ENCODE results near the gene INSR. TPM values are rescaled to one million over a fixed set of nuclear protein-coding genes. Genes with fewer than 3 reads are reported as not detected.
"Not testable (repeated sequence)": the region's sequence is repeated elsewhere in the genome, so short reads cannot be mapped to it uniquely, and the experiment has no call there.

Gene INSR
- polyA plus RNA-seq, 3 donors = 26.6 to 37.0 (median 31.9) TPM

GRCh38 chr19:7078008-7078407, 216.2 kb downstream of the INSR start:
- no peak for DNase-seq (ENCODE audit: extremely low read depth in 1 of 11, low read depth in 9 of 11, low spot score in 4 of 11)

DNA sequence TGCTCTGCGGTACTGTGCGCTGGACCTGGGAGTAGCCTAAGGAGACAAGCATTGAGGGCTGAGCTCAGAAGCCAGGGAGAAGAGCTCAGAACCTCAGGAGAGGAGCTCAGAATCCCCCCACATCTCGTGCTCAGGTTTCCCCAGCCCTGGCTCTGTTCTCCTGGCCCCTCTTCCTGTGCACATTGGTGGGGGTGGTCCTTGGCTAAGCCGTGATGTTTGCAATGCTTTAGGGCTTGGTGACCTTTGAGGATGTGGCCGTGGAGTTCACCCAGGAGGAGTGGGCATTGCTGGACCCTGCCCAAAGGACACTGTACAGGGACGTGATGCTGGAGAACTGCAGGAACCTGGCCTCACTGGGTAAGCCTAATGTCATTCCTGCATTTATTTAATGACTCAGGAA, 218.1 kb downstream of the INSR start:
- DNase-seq (ENCODE audit: extremely low read depth in 1 of 11, low read depth in 9 of 11, low spot score in 4 of 11) = no peak

DNA sequence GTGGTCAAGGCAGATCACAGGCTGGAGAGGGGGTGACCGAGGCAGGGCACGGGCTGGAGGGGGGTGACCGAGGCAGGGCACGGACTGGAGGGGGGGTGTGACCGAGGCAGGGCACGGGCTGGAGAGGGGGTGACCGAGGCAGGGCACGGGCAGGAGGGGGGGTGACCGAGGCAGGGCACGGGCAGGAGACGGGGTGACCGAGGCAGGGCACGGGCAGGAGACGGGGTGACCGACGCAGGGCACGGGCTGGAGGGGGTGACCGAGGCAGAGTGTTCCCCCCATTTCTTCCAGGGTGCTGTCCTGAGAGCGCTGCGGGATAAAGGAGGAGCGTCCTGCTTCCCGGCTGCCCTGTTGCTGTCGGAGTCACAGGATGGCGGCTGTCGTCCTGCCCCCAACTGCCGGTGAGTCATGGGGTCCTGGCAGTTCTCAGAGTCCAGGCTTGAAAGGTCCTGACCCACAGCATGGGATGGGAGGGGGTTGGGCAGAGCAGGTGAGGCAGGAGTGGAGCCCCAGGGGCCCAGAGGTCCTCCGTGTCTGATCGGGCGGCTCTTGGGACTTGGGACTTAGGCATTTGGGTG, 219.4 kb downstream of the INSR start:
- no peak for DNase-seq (ENCODE audit: extremely low read depth in 1 of 11, low read depth in 9 of 11, low spot score in 4 of 11)

DNA sequence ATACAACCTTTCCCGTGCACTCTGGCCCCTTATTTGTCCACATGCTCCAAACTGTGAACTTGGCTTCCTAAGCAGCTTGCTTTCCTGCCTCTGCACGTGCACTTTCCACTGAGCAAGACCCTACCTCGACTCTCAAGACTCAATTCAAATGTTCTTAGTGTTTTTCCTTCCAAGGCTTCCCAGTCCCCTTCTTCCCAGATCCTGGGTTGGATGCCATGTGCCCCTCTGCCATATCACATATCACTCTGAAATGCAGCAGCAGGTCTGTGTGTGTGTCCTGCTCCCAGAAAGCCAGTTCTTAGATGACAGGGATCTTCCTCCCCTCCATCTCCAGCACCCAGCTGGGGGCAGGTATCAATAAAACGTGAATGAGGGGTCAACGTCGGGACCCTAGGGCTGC, 221.7 kb downstream of the INSR start:
- DNase-seq (ENCODE audit: extremely low read depth in 1 of 11, low read depth in 9 of 11, low spot score in 4 of 11) = no peak

- no peak for DNase-seq (ENCODE audit: extremely low read depth in 1 of 11, low read depth in 9 of 11, low spot score in 4 of 11)
Measured at GRCh38 chr19:7069904-7070226, 224.3 kb downstream of the INSR start.

DNA sequence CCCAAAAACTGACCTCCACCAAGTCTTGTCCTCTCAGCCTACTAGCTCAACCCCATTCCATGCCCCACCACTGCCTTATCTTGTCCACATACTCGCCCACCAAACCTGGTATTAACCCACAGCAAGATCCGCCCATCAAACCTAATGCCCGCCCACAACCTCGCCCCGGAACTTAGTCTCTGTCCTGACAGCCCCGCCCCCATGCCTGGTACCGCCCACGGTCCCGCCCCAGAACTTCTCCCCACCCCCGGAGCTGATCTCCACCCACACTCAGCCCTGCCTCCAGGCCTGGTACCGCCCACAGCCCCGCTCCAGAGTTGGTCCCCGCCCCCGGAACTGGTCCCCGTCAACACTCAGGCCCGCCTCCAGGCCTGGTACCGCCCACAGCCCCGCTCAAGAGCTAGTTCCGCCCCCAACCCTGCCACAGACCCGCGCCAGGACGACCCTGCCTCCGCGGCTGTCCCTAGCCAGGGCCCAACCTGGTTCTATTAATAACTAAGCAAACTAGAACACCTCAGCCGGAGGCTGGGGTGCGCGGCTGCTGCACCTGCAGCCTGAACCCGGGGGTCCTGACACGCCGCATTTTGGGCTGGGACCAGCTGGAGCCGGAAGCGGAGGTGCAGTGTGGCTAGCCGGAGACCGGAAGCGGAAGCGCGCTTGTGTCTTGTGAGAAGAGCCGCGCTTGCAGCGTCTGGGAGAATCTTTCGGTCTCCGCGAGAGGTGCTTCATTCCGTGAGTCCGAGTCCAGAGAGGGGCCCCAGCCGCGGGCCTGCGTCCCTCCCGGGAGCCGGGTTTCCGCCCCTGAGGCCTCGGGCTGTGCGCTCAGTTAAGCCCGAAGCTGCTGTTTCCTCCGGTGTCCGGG, 224.9 kb downstream of the INSR start, which contains the start of gene ZNF557:
Gene ZNF557, plus strand, starts transcription at position 662 of the 862 bp plus-strand sequence. CDS start 5,372 bp downstream, outside the sequence.
- peak; percentile 88 to 96 (median 94) for DNase-seq (ENCODE audit: extremely low read depth in 1 of 11, low read depth in 9 of 11, low spot score in 4 of 11)

DNA sequence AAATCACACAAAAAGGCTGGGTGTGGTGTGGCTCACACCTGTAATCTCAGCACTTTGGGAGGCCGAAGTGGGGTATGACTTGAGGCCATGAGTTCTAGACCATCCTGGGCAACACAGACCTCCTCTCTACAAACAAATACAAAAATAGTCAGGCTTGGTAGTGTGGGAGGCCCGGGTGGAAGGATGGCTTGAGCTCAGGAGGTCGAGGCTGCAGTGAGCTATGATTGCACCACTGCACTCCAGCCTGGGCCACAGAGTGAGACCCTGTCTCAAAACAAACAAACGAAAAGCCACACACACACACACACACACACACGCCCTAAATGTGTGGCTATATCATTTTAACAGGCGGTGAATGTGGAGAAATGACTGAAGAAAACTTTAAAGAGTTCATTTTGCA, 225.6 kb downstream of the INSR start:
- DNase-seq (ENCODE audit: extremely low read depth in 1 of 11, low read depth in 9 of 11, low spot score in 4 of 11) = no peak

DNA sequence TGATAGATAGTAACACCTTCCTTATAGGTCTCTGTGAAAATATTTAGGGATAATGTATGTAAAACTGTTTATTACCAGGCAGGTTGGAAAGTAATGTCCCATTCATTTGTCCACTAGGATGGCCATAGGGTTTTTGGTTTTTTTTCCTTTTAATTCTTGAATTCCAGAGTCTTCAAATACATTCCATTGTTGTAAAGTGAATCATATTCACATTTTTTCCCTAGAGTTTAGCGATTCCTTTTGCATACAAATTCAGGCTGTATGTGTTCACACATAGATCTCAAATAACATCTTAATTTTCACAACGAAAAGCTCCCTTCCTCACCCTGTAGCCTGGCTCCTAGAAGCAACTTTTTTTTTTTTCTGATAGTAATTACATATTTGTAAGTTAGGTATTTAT, 226.5 kb downstream of the INSR start:
- DNase-seq (ENCODE audit: extremely low read depth in 1 of 11, low read depth in 9 of 11, low spot score in 4 of 11) = no peak

DNA sequence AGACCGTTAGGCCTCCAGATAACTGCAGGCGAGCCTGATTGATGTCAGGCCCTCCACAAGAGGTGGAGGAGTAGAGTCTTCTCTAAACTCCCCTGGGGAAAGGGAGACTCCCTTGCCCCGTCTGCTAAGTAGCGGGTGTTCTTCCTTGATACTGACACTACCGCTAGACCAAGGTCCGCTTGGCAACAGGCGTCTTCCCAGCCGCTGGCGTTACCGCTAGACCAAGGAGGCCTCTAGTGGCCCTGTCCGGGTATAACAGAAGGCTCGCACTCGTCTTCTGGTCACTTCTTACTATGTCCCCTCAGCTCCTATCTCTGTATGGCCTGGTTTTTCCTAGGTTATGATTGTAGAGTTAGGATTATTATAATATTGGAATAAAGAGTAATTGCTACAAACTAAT, 227.1 kb downstream of the INSR start:
- DNase-seq (ENCODE audit: extremely low read depth in 1 of 11, low read depth in 9 of 11, low spot score in 4 of 11) = not testable (repeated sequence)

DNA sequence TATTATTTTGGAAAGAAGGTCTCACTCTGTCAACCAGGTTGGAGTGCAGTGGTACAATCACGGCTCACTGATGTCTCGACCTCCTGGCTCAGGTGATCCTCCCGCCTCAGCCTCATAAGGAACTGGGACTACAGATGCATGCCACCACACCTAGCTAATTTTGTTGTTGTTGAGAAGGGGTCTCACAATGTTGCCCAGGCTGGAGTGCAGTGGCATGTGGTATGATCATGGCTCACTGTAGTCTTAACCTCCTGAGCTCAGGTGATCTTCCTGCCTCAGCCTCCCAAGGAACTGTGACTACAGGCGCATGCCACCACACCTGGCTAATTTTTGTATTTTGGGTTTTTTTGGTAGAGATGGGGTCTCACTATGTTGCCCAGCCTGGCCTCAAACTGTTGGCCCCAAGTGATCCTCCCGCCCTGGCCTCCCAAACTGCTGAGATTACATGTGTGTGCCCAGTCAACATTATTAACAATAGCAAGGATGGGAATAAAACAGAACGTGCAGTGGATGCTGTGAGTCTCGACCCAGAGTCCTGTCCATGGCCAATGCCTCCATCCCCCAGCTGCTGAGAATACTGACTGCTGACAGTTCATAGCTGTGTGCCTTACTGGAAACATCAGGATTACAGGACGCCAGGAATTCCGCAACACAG, 230.3 kb downstream of the INSR start:
- no peak for DNase-seq (ENCODE audit: extremely low read depth in 1 of 11, low read depth in 9 of 11, low spot score in 4 of 11)

DNA sequence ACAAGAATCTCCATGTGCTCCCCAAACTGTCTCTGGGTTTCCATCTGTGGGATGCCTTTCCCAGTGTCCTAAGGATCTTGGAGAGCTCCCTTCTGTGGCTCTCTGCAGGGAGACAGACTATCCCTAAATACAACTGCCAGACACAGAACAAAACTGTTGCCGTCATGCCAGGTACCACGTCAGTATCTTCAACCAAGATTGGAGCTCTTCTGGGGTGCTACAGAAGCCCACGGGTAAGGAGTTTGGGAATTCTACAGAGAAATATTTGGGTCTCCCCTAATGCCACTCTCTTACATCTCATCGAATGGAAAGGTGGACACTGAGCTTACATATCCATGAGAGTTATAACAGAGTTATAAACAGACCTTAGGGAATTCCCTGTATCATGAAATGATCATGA, 230.9 kb downstream of the INSR start:
- DNase-seq (ENCODE audit: extremely low read depth in 1 of 11, low read depth in 9 of 11, low spot score in 4 of 11) = no peak

Other genes with a start within 250 kb of the INSR start
- gene MBD3L2, start 245.1 kb downstream of the INSR start, polyA plus RNA-seq (ENCODE audit: insufficient read length in 3 of 3) = not detected
- not detected for gene MBD3L3, start 235.7 kb downstream of the INSR start, polyA plus RNA-seq (ENCODE audit: insufficient read length in 3 of 3)
- gene ZNF557, start 224.7 kb downstream of the INSR start, polyA plus RNA-seq (ENCODE audit: insufficient read length in 3 of 3) = 1 to 10 TPM; 7.7 to 8.6 (median 8.6) TPM
- gene ARHGEF18, start 54.5 kb upstream of the INSR start, polyA plus RNA-seq (ENCODE audit: insufficient read length in 3 of 3) = 10 to 100 TPM; 27.7 to 34.0 (median 34.0) TPM
- gene PEX11G, start 194.6 kb upstream of the INSR start, polyA plus RNA-seq (ENCODE audit: insufficient read length in 3 of 3) = 1 to 10 TPM; 6.0 to 7.9 (median 7.6) TPM
- 10 to 100 TPM; 31.9 to 59.6 (median 59.1) TPM for gene ZNF358, start 221.7 kb upstream of the INSR start, polyA plus RNA-seq (ENCODE audit: insufficient read length in 3 of 3)
- gene MCOLN1, start 228.2 kb upstream of the INSR start, polyA plus RNA-seq (ENCODE audit: insufficient read length in 3 of 3) = 10 to 100 TPM; 12.7 to 22.5 (median 15.8) TPM
- gene PNPLA6, start 241.3 kb upstream of the INSR start, polyA plus RNA-seq (ENCODE audit: insufficient read length in 3 of 3) = 10 to 100 TPM; 32.0 to 57.0 (median 43.3) TPM